Measurements from ENCODE around the gene TRABD2B. TPM values are rescaled to one million over a fixed set of nuclear protein-coding genes. Genes with fewer than 3 reads are reported as not detected.

TRABD2B gene
- total and polyA plus RNA-seq, 2 experiments from 2014 or later, result 1.00 to 2.3 TPM

GRCh38 chr1:47992720-47993415 is 4.3 kb downstream of the TRABD2B start:
- H3K9me2 ChIP-seq (replicated peaks; ENCODE audit: insufficient read depth), result no peaks in the 10 kb centered on the region
- H3K27ac ChIP-seq, result no peak overlapping the region
- DNase-seq (ENCODE audit: low spot score), result no peak
- no peak overlapping the region for H3K4me3 ChIP-seq
- peaks cover 10% of the 10 kb centered on the region for H3K79me2 ChIP-seq
- no peak overlapping the region for H2AFZ ChIP-seq
- no peak overlapping the region for H3K4me2 ChIP-seq
- no peaks in the 10 kb centered on the region for H3K9me3 ChIP-seq (ENCODE audit: low read depth)
- no peaks in the 10 kb centered on the region for H3K4me1 ChIP-seq (ENCODE audit: insufficient read depth)
- H3K27me3 ChIP-seq, result peaks cover 9% of the 10 kb centered on the region
- H3K36me3 ChIP-seq (replicated peaks; ENCODE audit: insufficient read depth, low read depth), result no peaks in the 10 kb centered on the region
- H4K20me1 ChIP-seq (ENCODE audit: insufficient read depth, poor library complexity, severe bottlenecking), result no peaks in the 10 kb centered on the region
- TF ChIP-seq CTCF (IDR thresholded peaks at IDR 0.05; ENCODE audit: poor library complexity), result no peak
- TF ChIP-seq EZH2phosphoT487 (IDR thresholded peaks at IDR 0.05; ENCODE audit: low read depth, severe bottlenecking, unreplicated experiment), result no peak
- TF ChIP-seq EZH2 (IDR thresholded peaks at IDR 0.05; ENCODE audit: borderline replicate concordance), result no peak
- 57% methylated on average over 11 of the region's 11 CpGs for WGBS (ENCODE audit: low lambda C conversion rate, missing lambda C conversion rate)

DNA sequence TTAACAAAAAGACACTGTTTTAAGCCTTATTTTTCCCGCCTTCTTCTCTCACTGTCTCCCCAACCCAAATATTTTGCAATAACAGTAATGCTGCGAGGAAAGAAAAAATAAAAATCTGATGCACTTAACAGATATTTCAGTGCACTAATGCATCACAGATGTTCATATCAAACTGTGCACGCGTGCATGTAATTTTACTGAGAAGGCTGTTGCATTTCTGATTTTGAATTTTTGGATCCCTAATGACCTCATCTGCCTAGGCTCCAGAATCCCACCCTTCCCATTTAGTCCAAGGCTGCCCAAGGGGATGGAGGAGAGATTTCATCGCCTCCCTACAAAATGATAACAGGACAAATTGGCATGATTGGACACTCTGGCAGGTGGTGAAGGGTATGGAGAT is 5.5 kb downstream of the TRABD2B start:
- Histone ChIP-seq H3K79me2 (peaks cover 10% of the 10 kb centered on the region), H3K4me2 (no peak overlapping the region), H3K36me3 (replicated peaks; ENCODE audit: insufficient read depth, low read depth) (no peaks in the 10 kb centered on the region), H4K20me1 (ENCODE audit: insufficient read depth, poor library complexity, severe bottlenecking) (no peaks in the 10 kb centered on the region), H3K4me1 (ENCODE audit: insufficient read depth) (peaks cover 6% of the 10 kb centered on the region), H3K4me3 (no peak overlapping the region), H3K9me3 (ENCODE audit: low read depth) (no peaks in the 10 kb centered on the region), H2AFZ (no peak overlapping the region), H3K27ac (no peak overlapping the region), H3K9me2 (replicated peaks; ENCODE audit: insufficient read depth) (no peaks in the 10 kb centered on the region), H3K27me3 (peaks cover 11% of the 10 kb centered on the region)
- 79% methylated on average over 5 of the region's 5 CpGs for WGBS (ENCODE audit: low lambda C conversion rate, missing lambda C conversion rate)
- TF ChIP-seq EZH2 (IDR thresholded peaks at IDR 0.05; ENCODE audit: borderline replicate concordance), result no peak
- TF ChIP-seq CTCF (IDR thresholded peaks at IDR 0.05; ENCODE audit: poor library complexity), result no peak
- no peak for TF ChIP-seq EZH2phosphoT487 (IDR thresholded peaks at IDR 0.05; ENCODE audit: low read depth, severe bottlenecking, unreplicated experiment)
- no peak for DNase-seq (ENCODE audit: low spot score)

- Histone ChIP-seq H4K20me1 (ENCODE audit: insufficient read depth, poor library complexity, severe bottlenecking) (no peaks in the 10 kb centered on the region), H3K9me2 (replicated peaks; ENCODE audit: insufficient read depth) (no peaks in the 10 kb centered on the region), H3K9me3 (ENCODE audit: low read depth) (no peaks in the 10 kb centered on the region), H3K4me2 (no peak overlapping the region), H3K27me3 (peaks cover 11% of the 10 kb centered on the region), H2AFZ (no peak overlapping the region), H3K4me3 (no peak overlapping the region), H3K36me3 (replicated peaks; ENCODE audit: insufficient read depth, low read depth) (no peaks in the 10 kb centered on the region), H3K79me2 (peaks cover 10% of the 10 kb centered on the region), H3K4me1 (ENCODE audit: insufficient read depth) (peaks cover 6% of the 10 kb centered on the region), H3K27ac (no peak overlapping the region)
- no peak for DNase-seq (ENCODE audit: low spot score)
- TF ChIP-seq EZH2 (IDR thresholded peaks at IDR 0.05; ENCODE audit: borderline replicate concordance) (no peak), EZH2phosphoT487 (IDR thresholded peaks at IDR 0.05; ENCODE audit: low read depth, severe bottlenecking, unreplicated experiment) (no peak), CTCF (IDR thresholded peaks at IDR 0.05; ENCODE audit: poor library complexity) (no peak)
- WGBS (ENCODE audit: low lambda C conversion rate, missing lambda C conversion rate), result 91% methylated on average over 5 of the region's 5 CpGs
Measured at GRCh38 chr1:47991187-47991586, 6.0 kb downstream of the TRABD2B start.

Data from hepatocyte (in vitro differentiated cells).